CD4-positive, alpha-beta T cell treated with Interleukin-15 for 1 hour (primary cell): ENCODE results near the gene SLC17A9.

Experiments
- DNase-seq: peaks from one replicate; pipeline ENCODE4 v3.0.0-alpha.2; 2020

SLC17A9 gene

DNA sequence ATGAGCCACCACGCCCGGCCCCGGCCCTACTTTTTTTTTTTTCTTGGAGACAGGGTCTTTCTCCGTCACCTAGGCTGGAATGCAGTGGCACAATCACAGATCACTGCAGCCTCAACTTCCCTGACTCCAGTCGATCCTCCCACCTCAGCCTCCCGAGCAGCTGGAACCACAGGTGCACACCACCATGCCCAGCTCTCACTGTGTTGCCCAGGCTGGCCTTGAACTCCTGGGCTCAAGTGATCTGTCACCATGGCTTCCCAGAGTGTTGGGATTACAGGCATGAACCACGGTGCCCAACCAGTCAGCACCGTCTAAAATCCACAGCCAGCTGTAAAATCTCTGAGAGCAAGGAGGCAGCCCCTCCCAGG is 17.4 kb downstream of the SLC17A9 start:
- DNase-seq, result no peak

- DNase-seq, result no peak
These were observed 18.1 kb downstream of the SLC17A9 start for GRCh38 chr20:62970307-62971210.

GRCh38 chr20:62971211-62971949 is 18.9 kb downstream of the SLC17A9 start:
- DNase-seq, result no peak

- peak; percentile 85 for DNase-seq
These were observed 19.7 kb downstream of the SLC17A9 start for GRCh38 chr20:62971950-62972844.

DNA sequence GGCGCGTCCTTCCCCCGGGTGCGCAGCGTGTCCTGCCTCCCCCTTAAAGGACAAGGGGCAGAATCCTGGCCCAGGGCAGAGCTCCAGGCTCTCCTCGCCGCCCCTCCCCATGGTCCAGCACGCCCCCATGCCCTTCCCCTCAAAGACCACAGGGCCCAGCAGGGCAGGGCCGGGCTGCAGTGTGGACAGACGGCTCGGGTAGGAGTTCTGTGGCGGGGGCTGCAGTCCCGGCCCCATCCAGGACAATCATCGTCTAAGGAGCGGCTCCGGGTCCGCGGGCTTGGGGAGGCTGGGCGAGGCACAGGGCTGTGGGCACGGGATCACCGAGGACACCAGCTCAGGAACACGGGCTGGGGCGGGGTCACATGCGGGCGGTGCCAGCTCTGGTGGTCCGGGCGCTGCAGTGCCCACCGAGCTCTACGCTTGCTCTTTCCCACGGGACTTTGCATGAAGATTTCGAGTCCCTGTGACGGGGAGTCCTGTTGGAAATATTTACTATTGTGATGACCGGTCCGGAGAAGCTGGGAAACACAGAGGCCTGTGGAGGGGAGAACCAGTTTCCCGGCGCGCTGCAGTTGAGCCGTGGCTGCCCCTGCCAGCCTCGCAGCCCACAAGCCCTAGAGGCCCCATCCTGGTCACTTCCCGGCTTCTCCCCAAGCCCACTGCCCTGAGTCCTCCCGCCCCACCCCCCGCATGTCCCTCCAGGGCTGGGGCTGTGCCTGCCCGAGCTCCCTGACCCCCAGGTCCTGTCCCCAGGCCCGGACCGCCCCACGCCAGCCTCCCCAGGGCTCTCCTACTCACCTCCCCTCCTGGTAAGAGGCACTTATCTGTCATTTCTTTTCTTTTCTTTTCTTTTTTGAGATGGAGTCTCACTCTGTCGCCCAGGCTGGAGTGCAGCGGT is 20.6 kb downstream of the SLC17A9 start:
- no peak for DNase-seq

DNA sequence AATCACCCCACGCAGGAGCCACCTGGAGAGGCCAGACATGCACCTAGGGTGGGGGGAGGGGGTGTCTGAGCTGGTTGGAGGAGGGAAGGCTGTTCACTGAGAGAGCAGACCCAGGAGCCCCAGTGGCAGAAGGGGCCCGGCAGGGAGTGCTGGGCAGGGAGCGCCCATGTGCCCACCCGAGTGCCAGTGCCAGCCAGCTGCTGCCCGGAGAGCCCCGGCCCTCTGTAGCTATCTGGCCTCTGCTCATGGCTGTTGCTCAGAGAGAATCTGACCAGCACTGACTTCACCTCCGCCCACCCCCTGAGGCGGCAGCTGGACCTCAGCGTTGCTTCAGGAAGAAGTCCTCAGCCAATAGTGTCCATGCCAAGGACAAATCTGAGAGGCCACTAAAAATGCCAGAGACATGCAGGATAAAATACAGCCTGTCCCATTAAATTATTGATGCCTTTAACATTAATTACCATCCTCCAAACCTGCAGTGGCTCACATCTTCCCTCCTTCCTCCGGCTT is 22.8 kb downstream of the SLC17A9 start:
- DNase-seq, result no peak

DNA sequence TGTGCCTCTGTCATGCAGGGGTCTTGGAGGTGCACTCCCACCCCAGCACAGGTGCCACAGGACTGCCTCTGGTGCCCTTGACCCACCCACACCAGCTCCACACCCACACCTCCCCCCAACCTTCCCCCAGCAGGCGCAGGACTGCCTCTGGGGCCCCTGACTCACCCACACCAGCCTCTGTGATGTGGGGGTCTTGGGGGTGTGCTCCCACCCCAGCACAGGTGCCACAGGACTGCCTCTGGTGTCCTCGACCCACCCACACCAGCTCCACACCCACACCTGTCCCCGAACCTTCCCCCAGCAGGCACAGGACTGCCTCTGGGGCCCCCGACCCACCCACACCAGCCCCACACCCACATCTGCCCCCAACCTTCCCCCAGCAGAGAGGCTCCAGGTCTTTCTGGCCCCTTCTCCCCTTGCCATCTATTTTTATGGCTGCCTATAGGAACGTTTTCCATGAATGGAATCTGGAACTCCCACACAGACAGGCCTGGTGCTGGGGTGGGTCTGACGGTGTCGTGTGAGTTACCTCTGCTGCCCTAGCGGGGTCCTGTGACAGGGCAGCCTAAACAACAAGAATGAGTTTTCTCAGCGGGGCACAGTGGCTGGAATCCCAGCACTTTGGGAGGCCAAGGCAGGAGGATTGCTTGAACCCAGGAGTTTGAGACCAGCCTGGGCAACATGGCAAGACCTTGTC is 23.5 kb downstream of the SLC17A9 start:
- DNase-seq, result no peak

DNA sequence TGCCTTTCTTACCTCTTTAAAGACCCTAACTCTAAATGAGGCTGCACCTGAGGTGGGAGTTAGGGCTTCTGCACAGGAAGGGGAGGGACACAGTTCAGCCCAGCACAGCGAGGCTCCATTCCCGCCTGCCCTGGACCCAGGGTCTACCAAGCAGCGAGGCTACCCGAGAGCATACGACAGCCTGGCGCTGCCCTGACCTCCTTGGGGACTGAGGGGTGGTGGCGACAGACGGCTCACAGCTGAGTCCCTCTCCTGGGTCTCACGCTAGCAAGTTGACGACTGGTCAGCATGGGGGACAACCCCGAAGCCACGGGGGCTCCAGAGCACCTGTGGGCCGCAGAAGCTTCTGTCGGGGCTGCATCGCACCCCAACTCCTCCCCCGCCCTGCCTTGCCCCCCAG is 24.4 kb downstream of the SLC17A9 start:
- no peak for DNase-seq

DNA sequence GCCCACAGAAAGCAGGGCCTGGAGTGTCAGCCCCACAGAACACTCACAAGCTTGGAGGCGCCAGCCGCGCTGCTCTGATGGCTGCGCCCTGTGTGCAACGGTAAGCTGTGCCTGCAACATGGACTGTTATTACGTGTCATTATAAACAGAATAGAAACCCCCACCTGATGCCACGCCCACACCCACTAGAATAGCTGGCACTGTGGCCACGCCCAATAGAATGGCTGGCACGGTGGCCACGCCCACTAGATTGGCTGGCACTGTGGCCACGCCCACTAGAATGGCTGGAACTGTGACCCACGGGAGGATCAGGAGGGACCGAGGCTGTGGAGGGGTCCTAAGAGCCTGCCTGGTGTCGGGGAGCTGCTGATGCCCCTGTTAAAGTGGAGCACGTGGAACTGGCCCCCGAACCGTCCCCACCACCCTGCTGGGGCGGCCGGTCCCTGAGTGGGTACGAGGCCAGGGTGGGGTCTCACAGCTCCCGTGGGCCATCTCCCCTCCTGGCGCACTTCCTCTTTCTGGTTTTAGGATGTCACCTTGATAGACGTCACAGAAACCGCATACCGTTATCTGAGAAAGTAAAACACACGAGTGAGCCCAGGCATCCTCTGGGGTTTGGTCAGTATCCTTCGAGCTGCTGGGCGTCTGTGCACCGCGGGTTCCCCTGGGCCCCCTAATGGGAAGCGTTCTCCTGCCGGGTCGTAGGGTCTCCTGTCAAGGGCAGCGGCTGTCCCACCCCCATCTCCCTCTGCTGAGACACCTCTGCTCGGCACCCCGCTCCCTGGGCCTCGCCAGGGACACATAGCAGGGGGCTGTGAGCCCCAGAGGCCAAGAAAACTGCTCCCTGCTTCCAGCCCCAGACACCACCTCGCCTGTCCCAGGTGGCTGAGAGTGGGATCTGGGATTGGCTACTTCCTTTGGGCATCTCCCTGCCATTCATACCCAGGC is 25.4 kb downstream of the SLC17A9 start:
- peak; percentile 86 for DNase-seq

DNA sequence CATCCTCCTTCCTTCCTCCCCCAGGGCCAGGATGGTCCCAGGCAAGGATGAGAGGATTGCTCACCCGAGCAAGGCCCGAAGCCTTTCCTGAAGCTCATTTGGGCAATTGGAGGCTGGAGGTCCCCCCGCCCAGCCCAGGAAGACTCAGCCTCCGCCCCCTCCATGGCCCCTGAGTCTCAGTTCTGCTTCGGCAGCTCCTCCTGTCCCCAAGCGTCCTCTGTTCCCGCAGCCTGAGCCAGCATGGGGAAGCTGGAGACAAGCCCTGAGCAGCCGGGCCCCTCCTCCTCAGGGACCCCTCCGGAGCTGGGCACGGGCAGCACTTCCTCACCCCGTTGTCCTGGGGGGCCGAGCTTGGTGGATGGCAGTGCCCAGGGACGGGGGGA is 26.0 kb downstream of the SLC17A9 start:
- DNase-seq, result no peak

GRCh38 chr20:62979310-62979709 is 26.8 kb downstream of the SLC17A9 start:
- no peak for DNase-seq

GRCh38 chr20:62979876-62980373 is 27.4 kb downstream of the SLC17A9 start:
- DNase-seq, result no peak

DNA sequence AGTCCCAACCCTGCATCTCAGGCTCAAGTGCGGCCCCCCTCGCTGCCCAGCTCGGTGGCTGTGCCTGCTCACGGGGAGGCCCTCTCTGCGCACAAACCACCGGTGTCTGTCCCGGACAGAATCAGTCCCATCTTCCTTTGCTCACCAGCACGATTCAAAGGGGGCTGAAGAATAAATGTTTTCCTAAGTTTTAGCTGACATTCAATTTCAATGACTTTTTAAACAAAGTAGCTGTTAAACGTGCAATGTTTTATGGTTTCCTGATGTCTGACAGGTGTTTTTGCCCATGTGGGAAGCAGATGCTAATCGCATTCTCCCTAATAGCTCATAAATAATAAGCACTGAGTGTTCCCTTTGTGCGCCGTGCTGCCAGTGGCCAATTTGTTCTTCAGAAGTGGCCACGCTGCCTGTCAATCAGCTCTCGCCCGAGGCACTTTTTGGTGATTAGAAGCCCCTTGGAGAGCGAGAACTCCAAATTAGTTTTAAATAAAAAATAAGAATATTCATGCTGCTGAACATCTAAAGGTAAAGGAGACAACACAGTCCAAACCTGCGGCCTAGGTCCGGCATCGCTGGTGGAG is 28.0 kb downstream of the SLC17A9 start:
- DNase-seq, result no peak

DNA sequence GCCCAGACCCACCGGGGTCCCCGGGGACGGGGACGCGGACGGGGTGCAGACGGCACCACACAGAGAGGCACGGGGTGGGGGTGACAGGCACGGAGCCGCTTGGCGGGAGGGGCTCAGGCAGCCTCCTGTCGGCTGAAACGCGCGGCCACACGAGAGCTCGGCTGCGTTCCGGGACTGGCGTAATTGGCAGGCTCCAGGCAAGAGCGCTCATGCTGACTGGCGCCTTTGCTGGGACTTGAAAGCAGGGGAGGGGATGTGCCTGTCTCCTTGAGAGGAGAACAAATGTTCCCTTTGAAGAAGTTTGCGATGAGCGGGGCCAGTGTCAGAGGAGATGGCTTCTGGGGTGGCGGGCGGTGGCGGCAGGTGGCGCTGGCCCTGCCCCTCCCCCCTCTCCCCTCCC is 28.5 kb downstream of the SLC17A9 start:
- DNase-seq, result peak; percentile 48

GRCh38 chr20:62982124-62983075 is 29.9 kb downstream of the SLC17A9 start:
- no peak for DNase-seq

- no peak for DNase-seq
These were observed 30.7 kb downstream of the SLC17A9 start for GRCh38 chr20:62983210-62983609.

- no peak for DNase-seq
These were observed 32.3 kb downstream of the SLC17A9 start for GRCh38 chr20:62984666-62985443.

DNA sequence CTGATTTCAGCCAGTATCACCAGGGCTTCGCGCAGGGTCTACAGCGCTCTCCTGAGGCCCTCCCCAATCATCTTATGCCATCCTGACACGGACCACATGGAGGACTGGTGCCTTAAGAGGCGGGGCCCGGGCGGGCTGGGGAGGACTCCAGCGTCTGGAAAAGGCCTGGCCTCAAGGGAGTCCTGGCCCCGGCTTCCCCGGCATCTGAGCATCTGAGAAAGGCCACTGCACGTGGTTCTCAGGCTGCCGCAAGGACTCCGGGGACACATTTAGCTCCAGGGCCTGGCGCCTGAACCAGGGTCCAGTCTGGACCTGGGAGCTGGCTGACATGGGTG is 32.9 kb downstream of the SLC17A9 start:
- DNase-seq, result no peak
